GM18861 (cell line): ENCODE results near the gene GDF15.

Experiments used
- ATAC-seq: cut with Tn5 transposase; IDR thresholded peaks from one replicate; pipeline ENCODE4 v1.9.1; 2021; ENCODE audit not compliant: unreplicated experiment

Gene GDF15

DNA sequence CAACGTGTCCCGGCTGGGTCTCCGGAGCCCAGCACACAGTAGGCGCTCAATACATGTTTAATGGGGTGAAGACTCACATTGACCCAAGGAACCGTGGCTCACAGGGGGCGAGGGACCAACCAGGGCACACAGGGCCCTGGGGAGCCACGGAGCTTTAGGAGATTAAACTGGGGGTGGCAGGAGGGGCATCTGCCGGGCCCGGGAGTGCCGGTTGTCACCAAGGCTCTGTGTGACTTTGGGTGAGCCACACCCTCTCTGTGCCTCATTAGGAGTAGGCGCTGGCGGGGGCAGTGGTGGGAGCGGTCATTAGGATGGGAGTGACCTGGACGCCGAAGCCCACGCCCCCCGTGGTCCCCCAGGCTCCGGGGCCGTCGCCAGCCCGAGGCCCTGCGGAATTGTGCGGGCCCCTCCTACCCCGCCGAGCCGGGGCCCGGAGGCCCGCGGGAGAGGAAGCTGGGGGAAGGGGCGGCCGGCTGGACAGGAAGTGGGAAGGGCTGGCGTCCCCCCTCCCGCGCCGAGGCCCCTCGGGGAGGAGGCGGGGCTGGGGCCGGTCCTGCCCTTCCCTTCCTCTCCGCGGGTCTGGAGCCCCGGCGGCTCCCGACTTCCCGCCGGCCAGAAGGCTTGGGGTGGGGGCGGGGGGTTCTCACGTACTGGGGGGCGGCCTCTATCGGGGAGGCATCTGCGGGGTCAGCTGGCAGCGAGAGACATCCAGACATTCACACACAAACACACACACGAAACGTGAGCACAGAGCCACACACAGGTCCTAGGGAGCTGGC lies 31.5 kb downstream of the GDF15 start:
- ATAC-seq = no peak

DNA sequence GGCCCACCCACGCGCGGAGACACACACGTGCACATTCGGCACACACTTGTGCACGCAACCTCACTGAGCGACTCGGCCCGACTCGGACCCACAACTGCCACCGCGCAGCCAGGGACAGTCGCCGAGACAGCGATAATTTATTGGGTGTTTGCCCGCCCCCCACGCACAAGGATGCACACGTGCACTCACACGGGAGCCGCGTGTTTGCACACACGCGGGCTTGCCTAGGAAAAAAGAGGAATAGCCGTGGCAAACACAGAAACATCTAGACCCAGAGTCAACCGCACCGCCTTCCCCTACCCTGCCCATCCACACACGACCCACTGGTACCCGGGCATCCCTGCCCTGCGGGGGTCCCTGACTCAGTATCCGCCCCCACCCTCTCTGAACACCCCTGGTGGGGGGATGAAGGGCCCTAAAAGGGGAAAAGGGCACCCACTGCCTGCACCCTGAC lies 32.1 kb downstream of the GDF15 start:
- ATAC-seq = no peak

DNA sequence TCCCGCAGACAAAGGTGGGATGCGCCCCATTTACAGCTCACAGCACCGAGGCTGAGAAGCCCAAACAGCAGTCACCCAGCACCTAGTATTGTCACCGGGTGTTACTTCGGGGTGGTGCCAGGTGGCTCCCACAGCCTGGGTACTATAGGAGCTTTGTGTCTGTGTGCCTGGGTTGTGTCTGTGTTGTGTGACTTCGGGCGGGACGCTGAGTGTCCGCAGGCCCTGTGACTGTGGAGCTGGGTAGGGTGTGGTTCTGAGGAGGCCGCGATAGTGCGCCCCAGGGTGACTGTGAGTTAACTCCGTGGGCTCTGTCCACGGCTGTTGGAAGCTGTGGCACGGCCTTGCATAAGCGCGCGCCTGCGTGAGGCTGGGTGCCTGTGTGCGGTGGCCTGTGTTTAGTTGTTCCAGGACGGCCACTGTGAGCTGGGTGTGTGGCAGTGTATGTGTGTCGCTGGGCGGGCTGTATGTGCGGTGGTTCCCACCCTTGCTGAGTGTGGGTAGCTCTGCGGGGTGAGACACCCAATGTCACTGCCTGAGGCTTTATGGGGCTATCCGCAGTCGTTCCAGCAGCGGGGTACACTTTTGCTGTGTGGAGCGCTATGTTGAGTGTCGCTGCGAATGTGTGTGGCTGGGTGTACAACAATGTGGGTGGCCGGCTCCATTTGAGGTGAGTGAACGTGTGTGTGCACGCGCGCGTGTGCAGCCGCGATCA lies 32.7 kb downstream of the GDF15 start:
- ATAC-seq = peak; percentile 1

DNA sequence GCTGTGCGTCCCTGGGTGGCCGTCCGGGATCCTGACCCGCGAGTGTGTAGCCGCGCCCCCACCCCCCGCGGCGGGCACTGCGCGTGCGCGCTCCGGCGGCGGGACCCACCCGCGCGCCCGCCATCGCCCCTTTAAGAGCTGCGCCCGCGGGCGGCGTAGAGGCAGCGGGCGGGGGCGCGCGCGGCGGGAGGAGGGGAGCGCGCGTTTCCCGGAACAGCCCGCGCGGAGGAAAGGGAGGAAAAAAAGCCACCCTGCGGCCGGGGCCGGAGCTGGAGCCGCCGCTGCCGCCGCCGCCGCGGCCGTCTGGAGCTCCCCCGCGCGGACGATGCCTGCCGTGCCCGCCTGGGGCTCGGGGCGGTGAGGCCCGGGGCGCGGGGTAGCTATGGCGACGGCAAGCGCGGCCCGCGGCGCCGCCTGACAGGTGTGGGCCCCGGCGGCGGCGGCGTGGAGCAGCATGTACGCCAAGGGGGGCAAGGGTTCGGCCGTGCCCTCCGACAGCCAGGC lies 33.3 kb downstream of the GDF15 start, which contains the start of gene SSBP4:
Gene SSBP4 (plus strand): TSS at position 204 of the 504 bp plus-strand sequence. CDS start 251 bp downstream, at position 455.
- peak; percentile 31 for ATAC-seq

DNA sequence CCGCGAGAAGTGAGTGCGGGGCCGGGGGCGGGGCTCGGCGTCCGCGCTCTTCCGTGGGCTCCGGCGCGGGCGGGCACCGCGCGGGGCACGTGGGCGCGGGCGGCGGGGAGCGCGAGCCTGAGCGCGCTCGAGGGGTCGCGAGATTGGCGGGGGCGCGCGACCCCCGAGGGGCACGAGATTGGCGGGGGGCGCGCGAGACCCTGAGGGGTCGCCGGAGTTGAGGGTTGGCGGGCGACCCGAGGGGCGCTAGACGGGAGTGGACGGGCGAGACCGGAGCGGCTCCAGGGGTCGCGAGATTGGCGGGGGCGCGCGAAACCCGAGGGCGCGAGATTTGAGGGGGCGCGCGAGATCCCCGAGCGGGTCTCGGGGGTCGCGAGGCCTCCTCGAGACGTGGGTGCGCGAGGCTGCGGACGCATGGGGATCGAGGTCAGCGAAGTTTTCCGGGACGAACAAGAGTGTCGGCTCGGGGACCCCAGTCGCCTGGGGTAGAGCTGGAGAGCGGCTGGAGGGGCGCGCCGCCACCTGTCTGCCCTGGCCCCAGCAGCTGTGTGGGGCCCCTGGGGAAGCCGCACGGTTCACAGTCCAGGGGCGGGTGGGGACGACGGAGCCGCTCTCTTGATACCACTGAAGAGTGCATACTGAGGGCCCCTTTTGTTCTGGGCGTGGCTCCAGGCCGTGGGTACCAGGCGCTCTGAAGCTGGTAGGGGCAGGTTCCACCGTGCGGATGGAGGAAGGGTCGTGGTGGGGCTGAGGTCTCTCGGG lies 33.9 kb downstream of the GDF15 start:
- ATAC-seq = peak; percentile 3

DNA sequence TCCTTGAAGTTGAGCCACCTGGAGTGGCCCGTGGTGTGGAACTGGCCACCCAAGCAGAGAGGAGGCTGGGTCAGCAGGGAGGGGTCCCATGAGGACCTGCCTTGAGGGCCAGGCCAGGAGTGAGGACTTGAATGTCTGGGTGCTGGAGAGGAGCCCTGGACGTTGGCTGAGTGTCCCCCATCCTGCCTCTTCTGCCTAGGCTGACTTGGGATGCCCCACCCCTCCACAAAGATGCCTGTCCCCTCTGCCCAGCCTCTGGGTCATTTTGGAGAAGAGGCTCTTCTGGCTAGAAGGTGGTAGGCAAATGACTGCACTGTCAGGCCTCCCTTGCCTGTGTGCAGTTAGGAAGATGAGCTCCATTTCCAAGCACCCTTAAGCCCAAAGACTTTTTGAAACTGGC lies 35.0 kb downstream of the GDF15 start:
- ATAC-seq = no peak

DNA sequence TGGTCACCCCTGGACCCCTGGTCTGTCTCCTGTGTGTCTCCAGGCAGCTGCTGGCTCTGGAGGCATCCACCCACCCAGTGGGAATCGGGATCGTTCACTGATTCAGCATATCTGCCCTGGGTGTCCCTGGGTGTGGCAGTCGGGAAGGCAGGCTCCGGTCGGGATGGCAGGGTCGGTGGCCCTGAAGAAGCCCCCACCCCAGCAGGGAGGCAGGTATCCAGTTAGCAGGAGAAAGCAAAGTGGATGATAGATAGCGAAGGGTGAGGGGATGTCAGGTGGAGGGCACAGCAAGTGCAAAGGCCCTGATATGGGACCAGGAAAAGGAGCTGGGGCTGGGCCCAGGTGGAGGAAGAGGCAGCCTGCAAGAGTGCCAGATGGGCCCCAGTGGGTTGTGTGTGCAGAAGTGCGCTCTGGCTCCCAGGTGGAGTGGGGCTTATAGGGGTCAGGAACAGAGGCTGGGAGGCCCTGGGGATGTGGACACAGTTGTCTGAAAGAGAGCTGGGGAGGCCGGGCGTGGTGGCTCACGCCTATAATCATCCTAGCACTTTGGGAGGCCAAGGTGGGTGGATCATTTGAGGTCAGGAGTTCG lies 35.5 kb downstream of the GDF15 start:
- ATAC-seq = no peak

DNA sequence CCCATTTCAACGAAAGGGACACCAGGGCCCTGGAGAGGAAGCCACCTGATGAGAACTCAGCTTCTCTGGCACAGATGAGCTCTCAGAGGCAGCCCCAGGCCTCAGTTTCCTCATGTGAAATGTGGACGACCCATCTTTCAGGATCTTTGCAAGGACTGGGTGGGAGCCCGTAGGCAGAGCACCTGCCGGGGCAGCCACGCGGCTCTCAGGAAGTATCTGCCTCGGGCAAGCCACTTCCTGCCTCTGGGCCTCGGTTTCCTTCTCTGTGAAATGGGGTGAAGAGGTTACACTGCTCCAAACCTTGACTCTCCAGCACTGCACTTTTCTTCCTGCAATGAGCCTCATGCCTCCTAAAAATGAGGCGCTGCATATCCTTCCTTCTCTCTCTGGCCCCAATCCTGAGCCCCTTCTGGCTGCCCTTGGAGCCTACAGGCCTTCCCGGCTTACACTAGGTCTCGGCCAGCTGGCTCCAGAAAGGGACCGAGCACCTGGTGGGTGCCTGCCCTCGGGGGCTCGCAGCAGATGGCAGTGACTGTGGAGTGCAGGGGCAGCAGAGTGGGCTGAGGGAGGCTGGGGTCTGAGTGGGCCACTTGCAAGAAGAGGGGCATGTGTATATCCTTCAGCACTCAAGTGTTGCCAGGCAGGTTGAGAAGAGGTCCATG lies 36.7 kb downstream of the GDF15 start:
- ATAC-seq = no peak

DNA sequence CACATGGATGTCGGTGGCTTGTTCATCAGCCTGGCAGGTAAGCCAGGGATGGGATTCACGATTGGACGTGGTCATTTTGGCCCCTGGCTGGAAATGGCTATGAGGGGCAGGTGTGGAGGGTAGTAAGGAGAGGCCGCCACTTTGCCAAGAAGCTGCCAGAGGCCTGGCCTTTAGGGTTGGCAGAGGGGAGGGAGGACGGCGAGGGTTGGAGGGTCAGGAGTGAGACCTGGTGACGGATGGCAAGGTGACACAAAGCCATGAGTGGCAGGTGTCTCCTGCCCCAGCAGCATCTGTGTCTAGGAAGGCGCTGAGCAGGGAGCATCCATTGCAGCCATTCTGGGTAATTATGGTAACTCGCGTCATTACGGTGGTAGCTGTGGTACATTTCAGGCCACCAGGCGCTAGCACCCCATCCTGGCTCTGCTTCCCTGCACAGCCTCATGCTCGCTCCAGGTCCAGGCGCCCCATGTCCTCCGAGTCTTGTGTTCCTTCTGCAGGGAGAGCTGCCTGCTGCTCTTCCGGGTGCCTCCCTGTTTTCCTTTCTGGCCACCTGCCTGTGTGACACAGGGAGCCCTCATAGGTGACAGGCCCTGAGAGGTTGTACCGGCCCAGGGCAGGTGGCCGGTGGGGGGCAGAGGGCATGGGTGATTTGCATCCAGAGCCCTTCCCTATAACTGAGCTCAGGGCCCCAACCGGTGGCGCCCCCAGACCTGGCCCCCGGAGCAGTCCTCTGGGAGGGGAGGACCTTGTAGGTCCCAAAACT lies 37.5 kb downstream of the GDF15 start:
- no peak for ATAC-seq

DNA sequence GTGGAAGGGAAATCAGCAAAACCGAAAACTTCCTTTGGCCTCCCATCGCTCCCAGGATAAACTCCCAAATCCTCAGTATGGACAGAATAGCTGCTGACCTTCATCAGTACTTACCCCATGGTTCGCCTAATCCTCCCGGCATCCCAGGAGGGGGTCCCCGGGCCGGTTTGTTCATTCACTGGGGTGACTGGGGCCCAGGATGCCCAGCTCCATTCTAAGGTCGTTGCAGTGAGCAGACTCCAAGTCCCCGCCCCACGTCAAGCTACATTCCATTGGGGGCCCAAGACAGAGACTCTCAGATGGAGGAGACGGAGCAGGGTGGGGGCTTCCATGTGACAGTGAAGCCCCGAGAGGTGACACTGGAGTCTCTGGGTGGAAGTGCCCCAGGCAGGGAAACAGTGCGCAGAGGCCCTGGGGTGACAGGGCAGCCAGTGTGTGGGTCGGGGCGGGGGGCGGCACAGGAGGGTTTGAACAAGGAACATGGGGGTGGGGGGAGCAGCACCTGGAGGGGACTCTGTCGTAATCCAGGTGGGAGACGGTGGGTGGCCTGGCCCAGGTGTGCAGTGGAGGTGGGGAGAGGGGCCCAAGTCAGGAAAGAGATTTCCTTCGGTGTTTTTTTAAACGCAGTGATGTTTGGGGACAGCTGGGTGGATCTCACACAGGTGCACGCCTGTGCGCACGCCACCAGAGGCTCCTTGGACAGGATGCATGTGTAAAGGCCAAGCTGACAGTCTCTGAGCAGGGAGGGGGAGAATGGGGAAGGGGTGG lies 38.3 kb downstream of the GDF15 start:
- ATAC-seq = no peak

DNA sequence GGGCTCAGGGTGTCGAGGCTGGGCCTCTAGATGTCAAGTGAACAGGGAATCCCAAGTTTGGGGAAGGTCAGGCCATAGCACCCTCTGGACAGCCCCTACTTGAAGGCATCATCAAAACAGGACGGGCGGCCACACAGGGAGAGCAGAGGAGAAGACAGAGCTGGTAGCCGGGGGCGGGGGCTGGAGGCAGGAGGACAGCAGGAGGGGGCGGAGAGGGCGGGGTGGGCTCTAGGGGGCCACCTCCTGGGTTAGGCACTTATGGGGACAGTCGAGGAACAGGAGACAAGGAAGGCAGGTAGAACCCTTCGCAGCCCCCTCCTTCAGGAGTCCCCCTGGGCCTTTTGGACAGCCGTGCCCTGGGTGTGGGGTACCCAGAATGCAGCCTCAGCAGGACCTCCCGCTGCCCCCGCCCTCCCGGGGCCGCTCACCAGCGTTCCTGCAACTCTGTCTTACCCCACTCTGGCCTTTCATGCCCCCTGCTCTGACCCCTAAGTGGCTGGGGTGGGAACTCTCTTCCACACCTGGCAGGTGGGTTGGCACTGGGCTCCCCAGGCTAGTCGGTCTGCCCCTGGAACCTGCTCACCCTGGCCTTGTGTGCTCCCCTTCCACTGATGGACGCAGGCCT lies 39.0 kb downstream of the GDF15 start:
- ATAC-seq = no peak

DNA sequence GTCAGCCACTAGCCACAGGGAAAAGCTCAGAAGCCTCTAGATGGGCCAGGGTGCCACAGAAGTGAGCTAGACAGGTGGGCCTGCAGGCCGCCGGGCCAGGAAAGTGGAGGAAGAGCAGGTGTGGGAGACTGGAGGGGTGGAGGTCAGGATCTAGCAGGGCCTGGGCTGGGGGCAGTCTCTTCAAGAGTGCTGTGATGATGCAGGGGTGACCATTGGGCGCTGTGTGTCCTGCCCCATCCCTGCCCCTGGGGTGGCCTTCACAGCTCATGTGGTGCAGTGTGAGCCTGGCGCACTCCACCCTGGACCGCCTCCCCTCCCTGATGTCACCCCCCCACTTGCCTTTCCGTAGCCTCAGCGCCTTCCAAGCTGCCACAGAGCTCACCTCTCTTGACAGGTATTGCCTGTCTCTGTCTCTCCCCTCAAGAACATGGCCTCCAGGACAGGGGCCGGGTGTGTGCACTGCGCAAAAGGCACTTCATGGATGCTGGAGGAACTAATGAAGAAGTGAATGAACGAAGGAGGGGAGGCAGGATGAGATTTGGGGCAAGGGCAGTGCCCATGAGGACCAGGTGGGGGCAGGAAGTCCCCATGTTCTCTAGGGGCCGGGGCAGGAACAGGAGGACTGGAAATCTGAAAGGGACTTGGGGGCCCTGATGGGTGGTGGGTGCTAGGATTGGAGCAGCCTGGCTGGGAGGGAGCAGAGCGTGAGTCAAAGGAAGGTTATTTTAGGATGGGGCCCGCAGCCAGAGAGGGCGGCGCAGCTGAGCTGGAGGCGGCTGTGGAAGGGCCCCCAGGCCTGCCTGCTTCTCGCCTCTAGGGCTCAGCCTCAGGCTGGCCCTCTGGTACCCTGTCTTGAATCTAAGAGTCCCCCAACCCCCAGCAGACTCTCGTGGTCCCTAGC lies 39.8 kb downstream of the GDF15 start:
- ATAC-seq = no peak

DNA sequence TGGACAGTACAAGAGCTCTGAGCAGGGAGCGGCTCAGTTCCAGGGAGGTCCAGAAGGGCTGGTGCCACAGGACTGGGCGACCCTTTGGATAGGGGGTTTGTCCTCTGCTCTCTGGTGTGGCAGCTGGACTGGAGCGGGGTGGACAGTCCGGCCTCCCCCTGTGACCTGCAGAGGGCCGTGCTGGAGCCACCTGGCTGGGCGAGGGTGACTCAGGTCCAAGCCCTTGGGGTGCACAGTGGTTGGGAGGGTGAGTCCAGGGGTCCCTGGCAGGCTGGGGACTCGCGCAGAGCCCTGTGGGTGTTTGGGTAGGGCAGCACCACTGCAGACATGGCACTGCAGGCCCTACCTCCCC lies 40.4 kb downstream of the GDF15 start:
- ATAC-seq = no peak

DNA sequence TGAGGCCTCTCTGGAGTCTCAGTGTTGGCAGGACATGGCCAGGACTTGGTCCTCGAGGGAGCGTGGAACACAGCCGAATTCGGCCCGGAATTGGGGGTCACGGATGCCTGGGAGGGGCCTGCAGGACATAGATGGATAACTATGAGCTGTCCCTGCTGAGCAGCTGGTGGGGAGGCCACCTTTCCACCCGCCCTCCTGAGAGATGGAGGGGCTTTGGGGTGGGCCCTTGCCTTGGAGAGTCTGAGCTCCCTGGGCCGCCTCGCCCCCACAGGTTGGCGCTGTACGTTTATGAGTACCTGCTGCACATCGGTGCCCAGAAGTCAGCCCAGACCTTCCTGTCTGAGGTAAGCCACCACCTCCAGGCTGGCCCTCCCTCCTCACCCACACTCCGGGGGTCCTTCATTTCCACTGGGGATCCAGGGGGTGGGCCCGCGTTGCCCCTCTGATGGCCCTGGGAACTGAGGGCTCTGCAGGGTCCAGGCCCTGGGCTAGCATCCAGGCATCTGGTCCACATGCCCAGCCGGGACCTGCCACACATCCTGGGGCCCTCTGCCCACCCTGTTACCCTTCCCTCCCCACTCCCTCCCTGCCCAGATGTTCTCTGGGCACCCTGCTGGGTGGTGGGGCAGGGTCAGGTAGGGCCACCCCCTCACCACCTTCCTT lies 41.3 kb downstream of the GDF15 start:
- ATAC-seq = no peak

DNA sequence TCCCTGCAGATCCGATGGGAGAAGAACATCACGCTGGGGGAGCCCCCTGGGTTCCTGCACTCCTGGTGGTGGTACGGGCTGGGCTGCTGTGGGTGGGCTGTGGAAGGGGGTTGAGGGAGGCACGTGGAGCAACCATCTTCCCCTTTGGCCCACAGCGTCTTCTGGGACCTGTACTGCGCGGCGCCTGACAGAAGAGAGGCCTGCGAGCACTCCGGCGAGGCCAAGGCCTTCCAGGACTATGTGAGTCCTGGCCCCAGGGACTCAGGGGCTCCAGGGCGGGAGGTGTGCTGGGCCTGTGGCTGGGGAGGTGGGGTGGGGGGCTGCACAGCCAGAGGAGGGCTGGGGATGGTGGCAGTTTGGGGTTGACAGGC lies 41.8 kb downstream of the GDF15 start:
- no peak for ATAC-seq

DNA sequence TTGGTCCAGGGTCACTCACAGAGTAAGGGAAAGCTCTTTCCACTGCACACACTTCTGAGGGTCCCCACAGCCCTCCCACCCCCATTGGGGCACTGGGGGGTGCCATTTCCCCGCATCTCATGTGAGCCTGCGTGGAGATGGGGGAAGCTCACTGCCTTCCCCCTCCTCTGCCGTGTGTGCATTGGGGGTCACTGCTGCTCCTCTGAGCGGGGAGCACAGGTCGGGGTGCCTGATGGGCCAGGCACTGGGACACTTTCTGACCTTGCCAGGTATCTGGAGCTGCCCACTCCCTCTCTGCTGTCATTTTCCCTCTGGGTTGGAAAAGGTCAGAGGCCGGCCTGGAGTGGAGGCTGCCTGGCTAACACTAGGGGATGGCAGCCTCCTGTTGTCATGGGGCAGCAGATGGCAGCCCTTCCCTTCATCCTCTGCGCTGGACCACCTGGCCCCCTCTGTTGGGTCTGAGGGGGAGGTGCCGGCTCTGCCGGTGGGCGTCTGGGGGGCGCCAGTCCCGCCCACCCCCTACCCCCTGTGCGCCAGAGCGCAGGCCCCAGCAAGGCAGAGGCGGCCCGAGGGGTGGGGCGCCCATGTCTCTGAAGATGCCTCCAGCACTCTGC lies 42.3 kb downstream of the GDF15 start:
- no peak for ATAC-seq
